ENCODE measurements around the gene ZC3H6. TPM values are rescaled to one million over a fixed set of nuclear protein-coding genes. Genes with fewer than 3 reads are reported as not detected.

ZC3H6 gene
- polyA plus RNA-seq, 1 of the 3 experiments (the other 2 are of a cell fraction) = 0.71 TPM

- peak; percentile 33 for TF ChIP-seq REST (IDR thresholded peaks at IDR 0.05; ENCODE audit: low read depth, low read length)
- no peak for TF ChIP-seq RAD21 (IDR thresholded peaks at IDR 0.05; ENCODE audit: low read length)
- TF ChIP-seq CTCF (IDR thresholded peaks at IDR 0.05) = no peak; the same call in 1 of the 2 replicates
- TF ChIP-seq SMC3 (IDR thresholded peaks at IDR 0.05; ENCODE audit: low read depth, low read length) = peak; percentile 19; the same call in 1 of the 2 replicates
- TF ChIP-seq GABPA (IDR thresholded peaks at IDR 0.05; ENCODE audit: low read depth) = peak; percentile 39; the same call in 1 of the 2 replicates
- TF ChIP-seq TAF1 (IDR thresholded peaks at IDR 0.05; ENCODE audit: borderline replicate concordance, low read depth, low read length) = peak; percentile 99
- no peak for TF ChIP-seq NRF1 (IDR thresholded peaks at IDR 0.05; ENCODE audit: low read depth, low read length)
- peak; percentile 44 for TF ChIP-seq TCF12 (IDR thresholded peaks at IDR 0.05)
- peak; percentile 27; the same call in 1 of the 2 replicates for TF ChIP-seq ELF1 (IDR thresholded peaks at IDR 0.05)
- TF ChIP-seq TEAD4 (IDR thresholded peaks at IDR 0.05; ENCODE audit: borderline replicate concordance, insufficient read depth) = peak; percentile 94
These were observed at the start of gene ZC3H6 (continued) for GRCh38 chr2:112275311-112275886.

GRCh38 chr2:112229348-112229747 is 46.0 kb upstream of the ZC3H6 start:
- no peaks in the 10 kb centered on the region for H4K20me1 ChIP-seq (ENCODE audit: insufficient read depth)
- no peaks in the 10 kb centered on the region for H3K27me3 ChIP-seq (ENCODE audit: insufficient read depth)
- no peak overlapping the region for H2AFZ ChIP-seq (ENCODE audit: low read depth)
- H3K4me3 ChIP-seq (ENCODE audit: low read depth in 2 of 2, low read length in 1 of 2) = no peak overlapping the region
- no peak overlapping the region for H3K27ac ChIP-seq (ENCODE audit: low read depth in 2 of 2, low read length in 1 of 2)
- no peaks in the 10 kb centered on the region for H3F3A ChIP-seq (replicated peaks; ENCODE audit: insufficient read depth)
- no peaks in the 10 kb centered on the region; a peak in 1 of 4 replicates for H3K4me1 ChIP-seq (ENCODE audit: control insufficient read depth in 1 of 2, insufficient read depth in 2 of 2, low read depth in 1 of 2, low read length in 1 of 2)
- POLR2A ChIA-PET = no interaction called here
- DNase-seq = no peak
- H3K4me2 ChIP-seq = no peak overlapping the region
- no peak overlapping the region for H3K9ac ChIP-seq
- no peaks in the 10 kb centered on the region for H3K79me2 ChIP-seq (ENCODE audit: insufficient read depth)
- CTCF ChIA-PET = no interaction called here
- H3K9me3 ChIP-seq = no peaks in the 10 kb centered on the region
- peaks cover 2% of the 10 kb centered on the region; the same call in 1 of the 2 replicates for H3K9me2 ChIP-seq
- H3K36me3 ChIP-seq (replicated peaks in 1 of 2; ENCODE audit: control insufficient read depth in 1 of 2, insufficient read depth in 2 of 2, low read length in 1 of 2) = peaks cover 30 to 41% of the 10 kb centered on the region in 2 experiments
- TF ChIP-seq TCF12 (IDR thresholded peaks at IDR 0.05) (no peak), POLR2AphosphoS5 (IDR thresholded peaks at IDR 0.05; ENCODE audit: low read depth, low read length) (no peak), NRF1 (IDR thresholded peaks at IDR 0.05; ENCODE audit: low read depth, low read length) (no peak), RFX5 (IDR thresholded peaks at IDR 0.05; ENCODE audit: low read length) (no peak), EZH2phosphoT487 (IDR thresholded peaks at IDR 0.05; ENCODE audit: borderline replicate concordance, low read depth) (no peak), TAF1 (IDR thresholded peaks at IDR 0.05; ENCODE audit: borderline replicate concordance, low read depth, low read length) (no peak), YY1 (IDR thresholded peaks at IDR 0.05; ENCODE audit: low read depth) (no peak), EP300 (IDR thresholded peaks at IDR 0.05; ENCODE audit: borderline replicate concordance in 1 of 2, low read depth in 1 of 2, low read length in 1 of 2) (no peak), NFIC (IDR thresholded peaks at IDR 0.05; ENCODE audit: borderline replicate concordance) (no peak), MXI1 (IDR thresholded peaks at IDR 0.05; ENCODE audit: low read depth, low read length) (no peak), GABPA (IDR thresholded peaks at IDR 0.05; ENCODE audit: low read depth) (no peak), FOSL2 (IDR thresholded peaks at IDR 0.05; ENCODE audit: borderline replicate concordance, low read depth) (no peak), RCOR1 (IDR thresholded peaks at IDR 0.05; ENCODE audit: low read length) (no peak), CTCF (IDR thresholded peaks at IDR 0.05) (no peak), ELF1 (IDR thresholded peaks at IDR 0.05) (no peak), IRF3 (IDR thresholded peaks at IDR 0.05; ENCODE audit: low read depth, low read length) (no peak), FOXM1 (IDR thresholded peaks at IDR 0.05; ENCODE audit: low read depth) (no peak)
- TF ChIP-seq, protein P1, sequence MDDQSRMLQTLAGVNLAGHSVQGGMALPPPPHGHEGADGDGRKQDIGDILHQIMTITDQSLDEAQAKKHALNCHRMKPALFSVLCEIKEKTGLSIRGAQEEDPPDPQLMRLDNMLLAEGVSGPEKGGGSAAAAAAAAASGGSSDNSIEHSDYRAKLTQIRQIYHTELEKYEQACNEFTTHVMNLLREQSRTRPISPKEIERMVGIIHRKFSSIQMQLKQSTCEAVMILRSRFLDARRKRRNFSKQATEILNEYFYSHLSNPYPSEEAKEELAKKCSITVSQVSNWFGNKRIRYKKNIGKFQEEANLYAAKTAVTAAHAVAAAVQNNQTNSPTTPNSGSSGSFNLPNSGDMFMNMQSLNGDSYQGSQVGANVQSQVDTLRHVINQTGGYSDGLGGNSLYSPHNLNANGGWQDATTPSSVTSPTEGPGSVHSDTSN (IDR thresholded peaks at IDR 0.05) = no peak
